ENCODE measurements around the gene U2SURP. TPM values are rescaled to one million over a fixed set of nuclear protein-coding genes. Genes with fewer than 3 reads are reported as not detected.

U2SURP gene
- total RNA-seq, 1 donor from 2014 or later: 156 TPM

DNA sequence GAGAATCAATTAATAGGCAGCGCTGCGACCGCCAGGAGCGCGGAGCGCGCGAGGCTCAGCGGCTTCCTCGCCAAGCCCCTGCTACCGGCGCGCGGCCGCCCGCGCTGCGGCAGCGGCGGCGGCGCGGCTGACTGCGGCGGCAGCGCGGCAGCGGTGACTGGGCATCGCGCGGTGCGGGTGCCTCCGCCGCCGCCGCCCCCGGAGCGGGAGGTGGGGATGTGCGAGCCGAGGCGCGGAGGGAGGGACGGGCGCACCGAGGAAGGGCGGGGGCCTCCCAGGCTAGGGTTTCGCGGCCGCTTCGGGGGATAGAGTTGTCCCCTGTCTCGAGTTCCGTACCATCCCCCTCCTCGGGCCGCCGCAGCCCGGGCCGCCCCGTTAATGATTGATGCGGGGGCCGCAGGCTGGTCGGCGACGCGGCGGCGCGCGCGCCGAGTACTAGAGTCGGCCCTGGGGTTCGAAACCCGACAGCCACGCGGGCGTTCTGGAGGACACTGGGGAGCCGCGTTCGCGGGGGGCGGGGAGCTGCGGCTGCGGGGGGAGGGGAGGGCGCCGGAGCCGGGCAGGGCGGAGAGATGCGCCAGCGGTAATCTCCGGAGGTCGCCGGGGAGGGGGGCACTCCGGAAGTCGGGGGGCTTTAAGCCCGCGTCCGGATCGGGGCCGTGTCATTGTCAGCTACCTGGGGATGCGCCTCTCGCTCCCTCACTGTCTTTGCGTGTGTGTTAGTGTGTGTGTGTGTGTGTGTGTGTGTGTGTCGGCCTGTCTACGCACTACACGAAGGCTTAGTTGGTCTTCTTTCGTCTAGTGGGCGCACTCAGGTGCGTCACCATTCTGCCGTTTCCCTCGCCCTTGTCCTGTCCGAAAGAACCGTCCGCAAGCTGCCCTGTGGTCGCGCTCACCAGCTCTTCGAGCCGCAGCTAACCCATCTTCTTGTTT is 37.6 kb upstream of the U2SURP start, which contains the start of gene PAQR9:
PAQR9 (minus strand) TSS at position 159 of the 933 bp plus-strand sequence. CDS start 338 bp downstream, outside the sequence.
- Mint-ChIP-seq H3K36me3 (ENCODE audit: insufficient read depth) (peaks cover 6% of the 10 kb centered on the region), H3K27me3 (peaks cover 22% of the 10 kb centered on the region), H3K9me3 (ENCODE audit: low read depth) (peaks cover 7% of the 10 kb centered on the region), H3K4me1 (ENCODE audit: low read depth) (peaks cover 9% of the 10 kb centered on the region), H3K27ac (peak within 1 kb of the TSS; percentile 94), H3K4me3 (ENCODE audit: low read depth) (peak within 1 kb of the TSS; percentile 84)
- peak; percentile 72 for DNase-seq (ENCODE audit: low spot score, unreplicated experiment)
- TF ChIP-seq, protein P1, sequence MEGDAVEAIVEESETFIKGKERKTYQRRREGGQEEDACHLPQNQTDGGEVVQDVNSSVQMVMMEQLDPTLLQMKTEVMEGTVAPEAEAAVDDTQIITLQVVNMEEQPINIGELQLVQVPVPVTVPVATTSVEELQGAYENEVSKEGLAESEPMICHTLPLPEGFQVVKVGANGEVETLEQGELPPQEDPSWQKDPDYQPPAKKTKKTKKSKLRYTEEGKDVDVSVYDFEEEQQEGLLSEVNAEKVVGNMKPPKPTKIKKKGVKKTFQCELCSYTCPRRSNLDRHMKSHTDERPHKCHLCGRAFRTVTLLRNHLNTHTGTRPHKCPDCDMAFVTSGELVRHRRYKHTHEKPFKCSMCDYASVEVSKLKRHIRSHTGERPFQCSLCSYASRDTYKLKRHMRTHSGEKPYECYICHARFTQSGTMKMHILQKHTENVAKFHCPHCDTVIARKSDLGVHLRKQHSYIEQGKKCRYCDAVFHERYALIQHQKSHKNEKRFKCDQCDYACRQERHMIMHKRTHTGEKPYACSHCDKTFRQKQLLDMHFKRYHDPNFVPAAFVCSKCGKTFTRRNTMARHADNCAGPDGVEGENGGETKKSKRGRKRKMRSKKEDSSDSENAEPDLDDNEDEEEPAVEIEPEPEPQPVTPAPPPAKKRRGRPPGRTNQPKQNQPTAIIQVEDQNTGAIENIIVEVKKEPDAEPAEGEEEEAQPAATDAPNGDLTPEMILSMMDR (IDR thresholded peaks at IDR 0.05; ENCODE audit: unreplicated experiment): no peak

DNA sequence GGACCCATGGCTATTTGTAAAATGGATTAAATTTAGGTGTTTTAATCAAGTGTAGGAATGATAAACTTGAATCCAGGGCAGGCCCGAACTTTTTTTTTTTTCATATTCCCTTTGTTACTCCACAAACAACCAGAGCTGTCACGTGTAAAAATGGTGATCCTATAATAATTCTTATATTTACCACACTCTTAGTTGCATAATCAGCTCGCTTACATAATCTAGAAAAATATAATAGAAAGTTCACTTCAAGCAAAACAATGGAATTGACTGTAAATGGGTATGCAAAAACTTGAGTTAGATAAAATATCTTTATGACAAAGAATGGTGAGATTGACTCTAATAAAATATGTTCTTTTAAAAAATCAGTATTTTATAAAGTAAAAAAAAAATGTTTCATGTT is 35.8 kb upstream of the U2SURP start:
- no peak for DNase-seq (ENCODE audit: low spot score, unreplicated experiment)
- TF ChIP-seq, protein P1 (IDR thresholded peaks at IDR 0.05; ENCODE audit: unreplicated experiment): no peak
- H3K36me3 Mint-ChIP-seq (ENCODE audit: insufficient read depth): peaks cover 6% of the 10 kb centered on the region
- H3K27ac Mint-ChIP-seq: no peak overlapping the region
- H3K27me3 Mint-ChIP-seq: peaks cover 28% of the 10 kb centered on the region
- peaks cover 7% of the 10 kb centered on the region for H3K9me3 Mint-ChIP-seq (ENCODE audit: low read depth)
- peaks cover 11% of the 10 kb centered on the region for H3K4me1 Mint-ChIP-seq (ENCODE audit: low read depth)
- peak overlapping the region; percentile 14 for H3K4me3 Mint-ChIP-seq (ENCODE audit: low read depth)

DNA sequence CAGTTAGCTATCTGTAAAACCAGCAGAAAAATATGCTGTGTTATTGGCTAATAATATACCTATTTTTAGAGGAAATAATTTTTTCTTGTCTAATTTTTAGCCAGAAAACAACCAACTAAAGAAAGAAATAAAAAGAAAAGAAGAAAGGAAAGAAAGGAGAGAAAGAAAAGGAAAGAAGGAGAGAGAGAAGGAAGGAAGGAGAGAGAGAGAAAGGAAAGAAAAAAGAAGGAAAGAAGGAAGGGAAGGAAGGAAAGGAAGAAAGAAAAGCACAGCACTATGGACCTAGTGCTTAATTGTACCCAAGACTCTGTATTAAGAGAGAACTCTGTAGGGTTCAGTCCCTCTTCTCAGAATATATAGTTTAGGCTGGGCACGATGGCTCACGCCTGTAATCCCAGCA is 34.6 kb upstream of the U2SURP start:
- Mint-ChIP-seq H3K27me3 (peaks cover 27% of the 10 kb centered on the region), H3K36me3 (ENCODE audit: insufficient read depth) (peaks cover 6% of the 10 kb centered on the region)

DNA sequence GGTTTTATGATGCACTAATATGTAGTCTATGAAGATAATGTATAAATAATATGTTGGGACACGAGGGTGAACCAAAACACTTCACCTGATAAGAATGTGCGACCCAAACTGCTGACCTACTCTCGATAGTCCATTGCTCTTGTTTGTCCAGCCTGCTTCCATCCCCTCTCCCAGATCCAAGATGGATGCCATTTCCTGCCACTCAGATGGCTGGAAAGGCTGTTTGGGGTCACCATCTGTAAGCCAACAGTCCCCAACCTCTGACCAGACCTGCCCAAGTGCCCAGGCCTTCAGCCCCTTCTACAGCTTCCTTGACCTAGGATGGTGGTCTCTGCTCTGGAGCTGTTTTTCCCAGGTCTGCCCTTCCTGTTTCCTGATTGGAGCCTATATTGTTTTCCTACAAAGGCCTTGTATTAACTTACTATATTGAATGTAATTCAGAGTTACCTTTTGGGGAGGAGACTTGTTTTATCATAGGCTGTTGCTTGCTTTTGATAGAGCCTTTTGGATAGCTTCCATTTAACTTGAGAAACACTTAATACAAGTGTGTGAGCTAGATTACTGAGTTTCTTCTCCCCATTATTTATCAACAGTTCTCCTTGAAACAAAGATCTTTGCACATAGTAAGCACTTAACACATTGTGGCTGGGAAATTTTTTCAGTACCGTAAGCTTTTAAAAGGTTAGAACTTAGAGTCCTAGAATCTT is 32.9 kb upstream of the U2SURP start:
- no peak overlapping the region for H3K27ac Mint-ChIP-seq
- no peak for DNase-seq (ENCODE audit: low spot score, unreplicated experiment)

More for the DNA sequence above, 34.6 kb upstream of the U2SURP start:
- peaks cover 8% of the 10 kb centered on the region for H3K4me1 Mint-ChIP-seq (ENCODE audit: low read depth)
- peaks cover 6% of the 10 kb centered on the region for H3K9me3 Mint-ChIP-seq (ENCODE audit: low read depth)
- H3K27ac Mint-ChIP-seq: no peak overlapping the region
- H3K4me3 Mint-ChIP-seq (ENCODE audit: low read depth): no peak overlapping the region
- no peak for DNase-seq (ENCODE audit: low spot score, unreplicated experiment)
- TF ChIP-seq, protein P1 (IDR thresholded peaks at IDR 0.05; ENCODE audit: unreplicated experiment): no peak

DNA sequence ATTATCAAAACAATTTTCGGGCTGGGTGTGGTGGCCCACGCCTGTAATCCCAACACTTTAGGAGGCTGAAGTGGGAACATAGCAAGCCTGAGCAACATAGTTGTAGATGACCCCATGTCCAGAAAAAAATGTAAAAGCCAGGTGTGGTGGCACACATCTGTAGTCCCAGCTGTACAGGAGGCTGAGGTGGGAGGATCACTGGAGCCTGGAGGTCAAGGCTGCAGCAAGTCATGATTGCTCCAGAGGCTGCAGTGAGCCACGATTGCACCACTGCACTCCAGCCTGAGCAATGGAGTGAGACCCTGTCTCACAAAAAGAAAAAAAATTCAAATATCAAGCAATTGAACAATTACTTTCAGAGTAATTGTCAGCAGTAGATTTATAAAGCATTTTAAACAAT is 29.9 kb upstream of the U2SURP start:
- H3K36me3 Mint-ChIP-seq (ENCODE audit: insufficient read depth): no peaks in the 10 kb centered on the region
- H3K4me3 Mint-ChIP-seq (ENCODE audit: low read depth): no peak overlapping the region

More for the DNA sequence above, 32.9 kb upstream of the U2SURP start:
- Mint-ChIP-seq H3K4me1 (ENCODE audit: low read depth) (peaks cover 6% of the 10 kb centered on the region), H3K27me3 (peaks cover 24% of the 10 kb centered on the region), H3K36me3 (ENCODE audit: insufficient read depth) (no peaks in the 10 kb centered on the region), H3K9me3 (ENCODE audit: low read depth) (no peaks in the 10 kb centered on the region), H3K4me3 (ENCODE audit: low read depth) (no peak overlapping the region)
- TF ChIP-seq, protein P1 (IDR thresholded peaks at IDR 0.05; ENCODE audit: unreplicated experiment): no peak

More for the DNA sequence above, 29.9 kb upstream of the U2SURP start:
- Mint-ChIP-seq H3K27me3 (peaks cover 19% of the 10 kb centered on the region), H3K9me3 (ENCODE audit: low read depth) (no peaks in the 10 kb centered on the region), H3K4me1 (ENCODE audit: low read depth) (peaks cover 3% of the 10 kb centered on the region), H3K27ac (no peak overlapping the region)
- TF ChIP-seq, protein P1 (IDR thresholded peaks at IDR 0.05; ENCODE audit: unreplicated experiment): no peak
- DNase-seq (ENCODE audit: low spot score, unreplicated experiment): no peak
